ENCODE measurements around the gene FAM8A1. TPM values are rescaled to one million over a fixed set of nuclear protein-coding genes. Genes with fewer than 3 reads are reported as not detected.

FAM8A1 gene
- total and polyA plus RNA-seq, 4 donors: 12.1 to 38.4 (median 18.0) TPM

GRCh38 chr6:17596085-17596484 lies 4.0 kb upstream of the FAM8A1 start:
- H3K36me3 ChIP-seq (ENCODE audit: control insufficient read depth in 4 of 4, insufficient read depth in 4 of 4, low read length in 4 of 4): no peaks in the 10 kb centered on the region
- no peaks in the 10 kb centered on the region for H3K9me3 ChIP-seq (ENCODE audit: control insufficient read depth in 4 of 4, insufficient read depth in 3 of 4, low read length in 3 of 4)
- TF ChIP-seq CTCF (IDR thresholded peaks at IDR 0.05; ENCODE audit: control extremely low read depth, extremely low read depth): no peak
- H3K4me3 ChIP-seq: no peak overlapping the region
- no peaks in the 10 kb centered on the region for H3K27me3 ChIP-seq (ENCODE audit: control insufficient read depth in 3 of 3, insufficient read depth in 3 of 3, low read length in 2 of 3)
- ATAC-seq (ENCODE audit: insufficient read depth, low FRiP score) (no peak), DNase-seq (no peak)
- peaks cover 0 to 6% (median 0%) of the 10 kb centered on the region in 5 donors for H3K4me1 ChIP-seq (ENCODE audit: control insufficient read depth in 5 of 5, insufficient read depth in 5 of 5, low read length in 5 of 5)
- WGBS, 2 donors: 98% methylated on average over 3 of the region's 3 CpGs
- no peak overlapping the region for H3K27ac ChIP-seq (ENCODE audit: low read depth in 1 of 2, low read length in 1 of 2)
- no peak overlapping the region for H3K9ac ChIP-seq (ENCODE audit: insufficient read depth in 1 of 2, low read length in 2 of 2)

GRCh38 chr6:17600527-17601385 lies 654 bp downstream of the FAM8A1 start:
- no peaks in the 10 kb centered on the region for H3K9me3 ChIP-seq (ENCODE audit: control insufficient read depth in 4 of 4, insufficient read depth in 3 of 4, low read length in 3 of 4)
- H3K27me3 ChIP-seq (ENCODE audit: control insufficient read depth in 3 of 3, insufficient read depth in 3 of 3, low read length in 2 of 3): no peaks in the 10 kb centered on the region
- ATAC-seq (ENCODE audit: insufficient read depth, low FRiP score) (peak; percentile 55), DNase-seq (peak; percentile 44 to 56 (median 55))
- WGBS, 2 donors: 0 to 1% methylated on average over 49 to 77 of the region's 77 CpGs
- H3K27ac ChIP-seq (ENCODE audit: low read depth in 1 of 2, low read length in 1 of 2): peak overlapping the region; percentile 98 to 99
- peak overlapping the region; percentile 87 to 90 for H3K9ac ChIP-seq (ENCODE audit: insufficient read depth in 1 of 2, low read length in 2 of 2)
- H3K4me1 ChIP-seq (ENCODE audit: control insufficient read depth in 5 of 5, insufficient read depth in 5 of 5, low read length in 5 of 5): peaks cover 3 to 11% (median 5%) of the 10 kb centered on the region in 5 donors
- peak overlapping the region; percentile 95 for H3K4me3 ChIP-seq
- peaks cover 3 to 22% (median 10%) of the 10 kb centered on the region in 4 donors for H3K36me3 ChIP-seq (ENCODE audit: control insufficient read depth in 4 of 4, insufficient read depth in 4 of 4, low read length in 4 of 4)
- no peak for TF ChIP-seq CTCF (IDR thresholded peaks at IDR 0.05; ENCODE audit: control extremely low read depth, extremely low read depth)

- H3K27ac ChIP-seq (ENCODE audit: low read depth in 1 of 2, low read length in 1 of 2): peak overlapping the region; percentile 98 to 99
- no peaks in the 10 kb centered on the region for H3K9me3 ChIP-seq (ENCODE audit: control insufficient read depth in 4 of 4, insufficient read depth in 3 of 4, low read length in 3 of 4)
Measured at GRCh38 chr6:17601386-17601703, 1.2 kb downstream of the FAM8A1 start.

More at GRCh38 chr6:17601386-17601703, 1.2 kb downstream of the FAM8A1 start:
- no peak for ATAC-seq (ENCODE audit: insufficient read depth, low FRiP score)
- Histone ChIP-seq H3K36me3 (ENCODE audit: control insufficient read depth in 4 of 4, insufficient read depth in 4 of 4, low read length in 4 of 4) (peaks cover 3 to 23% (median 10%) of the 10 kb centered on the region in 4 donors), H3K9ac (ENCODE audit: insufficient read depth in 1 of 2, low read length in 2 of 2) (peak overlapping the region; percentile 87 to 90), H3K4me1 (ENCODE audit: control insufficient read depth in 5 of 5, insufficient read depth in 5 of 5, low read length in 5 of 5) (peaks cover 3 to 11% (median 5%) of the 10 kb centered on the region in 5 donors), H3K4me3 (peak overlapping the region; percentile 95), H3K27me3 (ENCODE audit: control insufficient read depth in 3 of 3, insufficient read depth in 3 of 3, low read length in 2 of 3) (no peaks in the 10 kb centered on the region)
- DNase-seq: no peak
- TF ChIP-seq CTCF (IDR thresholded peaks at IDR 0.05; ENCODE audit: control extremely low read depth, extremely low read depth): no peak
- 7 to 10% methylated on average over 5 of the region's 5 CpGs for WGBS, 2 donors
